Activated CD4-positive, alpha-beta T cell treated with anti-CD3 and anti-CD28 coated beads, Interleukin-10, Interleukin-2, amounts not matched to agents 100 ng/mL and 50 ng/mL, durations not matched to agents 16 hours and 8 hours (primary cell): Measurements from ENCODE around the gene TBX22.
"Not testable (repeated sequence)": the region's sequence is repeated elsewhere in the genome, so short reads cannot be mapped to it uniquely, and the experiment has no call there.

Experiments used
- DNase-seq: peaks from one replicate; pipeline ENCODE4 v3.0.0-alpha.2; 2020

Gene TBX22, protein sequence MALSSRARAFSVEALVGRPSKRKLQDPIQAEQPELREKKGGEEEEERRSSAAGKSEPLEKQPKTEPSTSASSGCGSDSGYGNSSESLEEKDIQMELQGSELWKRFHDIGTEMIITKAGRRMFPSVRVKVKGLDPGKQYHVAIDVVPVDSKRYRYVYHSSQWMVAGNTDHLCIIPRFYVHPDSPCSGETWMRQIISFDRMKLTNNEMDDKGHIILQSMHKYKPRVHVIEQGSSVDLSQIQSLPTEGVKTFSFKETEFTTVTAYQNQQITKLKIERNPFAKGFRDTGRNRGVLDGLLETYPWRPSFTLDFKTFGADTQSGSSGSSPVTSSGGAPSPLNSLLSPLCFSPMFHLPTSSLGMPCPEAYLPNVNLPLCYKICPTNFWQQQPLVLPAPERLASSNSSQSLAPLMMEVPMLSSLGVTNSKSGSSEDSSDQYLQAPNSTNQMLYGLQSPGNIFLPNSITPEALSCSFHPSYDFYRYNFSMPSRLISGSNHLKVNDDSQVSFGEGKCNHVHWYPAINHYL

DNA sequence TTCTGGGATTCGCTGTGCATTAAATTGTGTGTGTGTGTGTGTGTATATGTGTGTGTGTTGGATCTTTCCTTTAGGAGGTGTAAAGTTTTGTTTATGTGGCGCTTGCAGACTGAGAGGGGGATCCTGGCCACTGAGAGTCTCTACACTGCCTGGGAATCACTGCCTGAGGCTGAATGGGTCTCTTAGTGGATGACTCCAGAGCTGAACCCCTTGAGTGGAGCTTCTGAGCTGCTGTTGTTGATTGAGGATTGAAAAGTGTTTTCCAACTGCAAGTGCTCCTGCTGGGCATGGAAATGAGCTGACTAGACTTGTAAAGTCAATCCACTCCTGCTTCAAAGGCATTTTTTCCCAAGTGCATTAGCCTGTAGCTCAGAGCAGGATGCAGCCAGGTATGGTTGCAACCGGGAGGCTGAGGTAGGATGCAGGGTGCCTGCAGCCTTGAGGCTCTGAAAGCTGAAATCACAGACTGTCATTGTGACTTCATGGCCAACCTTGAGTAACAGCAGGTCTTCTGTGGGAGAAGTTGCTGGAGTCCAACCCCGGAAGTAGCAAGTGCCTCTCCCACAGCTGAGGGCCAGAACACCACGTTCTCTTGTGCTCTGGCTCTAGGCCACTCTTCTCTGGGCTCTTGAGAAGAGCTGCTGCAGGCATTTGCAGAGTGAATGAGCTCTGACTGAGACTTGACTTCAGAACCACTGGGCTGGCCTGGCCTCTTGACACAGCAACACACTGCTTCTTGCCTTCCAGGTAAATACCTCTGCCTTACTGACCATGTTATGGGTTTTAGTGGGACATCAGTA is at the start of gene TBX22:
TSS of gene TBX22 (plus strand) at position 613 of the 800 bp plus-strand sequence. CDS start 7,517 bp downstream, outside the sequence.
- no peak for DNase-seq

DNA sequence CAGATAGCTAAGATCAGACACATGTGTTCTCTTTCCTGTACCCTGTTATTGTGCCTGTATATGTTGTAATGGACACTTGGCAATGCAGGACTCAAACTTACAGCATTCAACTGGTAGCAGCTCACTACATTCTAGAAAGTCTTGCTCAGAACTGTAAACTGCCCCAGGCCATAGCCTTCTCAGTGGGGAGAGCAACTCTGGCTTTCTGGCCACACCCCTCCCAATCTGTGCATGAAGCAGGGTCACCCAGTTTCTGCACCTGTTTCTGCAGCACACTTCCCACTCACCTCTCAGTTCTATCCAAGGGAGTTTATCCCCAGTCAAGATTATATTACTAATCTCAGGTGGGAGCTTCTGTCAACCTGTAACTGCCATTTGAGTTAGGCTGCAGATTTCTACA is 38.9 kb upstream of the TBX22 start:
- DNase-seq, result no peak

DNA sequence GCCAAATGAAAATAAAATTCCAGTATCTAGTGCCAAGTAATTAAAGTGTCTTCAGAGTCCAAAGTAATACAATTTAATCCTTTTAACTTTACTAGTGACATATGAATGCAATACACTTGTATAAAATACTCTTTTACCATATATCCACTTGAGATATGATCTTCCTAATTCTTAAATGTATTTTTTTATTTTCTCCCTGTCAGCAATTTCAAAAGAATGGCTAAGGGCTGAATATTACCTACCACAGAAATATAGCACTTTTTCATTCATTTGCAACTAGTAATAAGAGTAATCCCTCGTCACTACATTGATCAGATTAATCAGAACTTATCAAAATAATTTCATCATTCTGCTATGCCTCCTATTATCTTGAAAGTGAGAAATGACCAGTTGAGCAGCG is 10.1 kb upstream of the TBX22 start:
- no peak for DNase-seq

DNA sequence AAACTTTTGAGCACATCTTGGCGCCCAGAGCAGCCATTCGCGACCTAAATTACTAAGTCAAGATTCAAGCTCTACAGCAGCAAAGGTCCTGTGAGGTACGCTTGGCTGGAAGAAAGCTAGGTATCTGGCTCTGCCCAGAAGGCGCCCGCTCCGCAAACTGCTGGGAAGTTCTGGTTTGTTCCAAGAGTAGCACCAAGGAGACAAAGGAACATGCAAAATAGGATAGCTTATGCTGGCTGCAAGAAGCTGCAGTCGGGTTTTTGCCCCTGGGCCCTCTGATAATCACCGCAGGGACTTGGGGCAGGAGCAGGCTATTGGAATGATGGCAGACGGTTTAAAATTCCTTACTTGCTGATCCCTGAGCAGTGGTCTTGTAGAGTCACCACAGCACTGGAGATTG is 3.0 kb upstream of the TBX22 start:
- DNase-seq, result no peak

DNA sequence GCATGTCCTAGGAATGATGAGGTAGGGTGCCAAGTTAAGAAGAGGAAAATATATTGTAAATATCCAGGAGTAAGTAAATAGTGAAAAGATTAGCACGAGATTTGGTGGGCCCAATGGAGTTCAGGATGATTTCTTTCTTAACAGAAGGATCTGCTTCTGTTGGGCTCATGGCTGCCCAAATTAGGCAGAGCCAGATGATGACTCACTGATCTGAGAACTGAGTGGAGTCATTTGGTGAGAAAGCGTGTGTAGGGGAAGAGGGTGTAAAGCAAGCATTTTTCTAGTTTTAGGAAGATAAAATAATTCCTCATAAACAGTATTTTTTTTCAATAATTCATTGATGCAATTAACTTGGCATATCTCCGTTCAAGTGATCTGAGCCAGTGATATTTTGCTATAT is 1.6 kb downstream of the TBX22 start:
- DNase-seq, result peak; percentile 3

DNA sequence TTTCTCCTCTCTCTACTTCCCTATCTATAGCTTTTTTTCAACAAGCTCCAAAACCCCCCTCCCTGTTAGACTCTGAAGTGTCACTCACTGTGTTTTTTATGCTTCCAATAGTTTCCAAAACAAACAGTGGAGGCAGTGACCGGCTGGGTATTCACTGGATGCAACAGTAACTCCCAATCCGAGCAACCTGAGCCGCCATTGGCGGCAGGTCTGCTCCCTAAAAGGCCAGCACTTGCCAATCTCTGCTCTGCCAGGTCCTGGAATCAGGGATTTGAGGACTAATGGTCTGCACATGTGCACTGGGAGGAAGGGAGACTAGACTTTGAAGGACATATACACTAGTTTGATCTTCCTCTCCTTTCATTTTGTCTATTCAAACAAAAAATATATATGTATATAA is 7.1 kb downstream of the TBX22 start:
- DNase-seq, result no peak

DNA sequence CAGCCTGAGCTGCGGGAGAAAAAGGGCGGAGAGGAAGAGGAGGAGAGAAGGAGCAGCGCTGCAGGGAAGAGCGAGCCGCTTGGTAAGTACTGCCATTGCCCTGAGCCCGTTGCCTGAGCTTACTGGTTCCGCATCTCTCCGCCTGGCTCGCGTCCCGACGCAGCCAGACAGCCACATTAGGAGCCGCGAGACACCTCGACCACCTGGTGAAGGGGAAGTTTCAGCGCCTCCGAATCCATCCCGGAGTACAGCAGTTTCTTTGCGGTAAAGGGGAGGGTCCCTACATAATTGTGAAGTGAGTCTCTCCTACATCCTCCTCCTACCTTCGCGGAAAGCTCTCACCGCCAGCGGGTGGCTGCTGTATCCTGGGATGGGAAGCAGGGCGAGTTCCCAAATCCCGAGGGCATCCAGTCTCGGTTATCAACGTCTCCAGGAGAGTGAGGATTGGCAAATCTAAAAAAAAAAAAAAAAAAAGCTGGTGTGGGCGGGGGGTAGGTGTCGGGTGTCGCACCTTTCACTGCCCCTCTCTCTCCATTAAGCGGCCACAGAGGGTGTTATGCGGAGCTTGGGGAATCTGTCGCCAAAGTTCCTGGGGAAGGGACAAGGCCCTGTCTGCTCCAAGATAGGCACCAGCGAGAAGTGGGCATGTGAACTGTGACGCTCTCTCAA is 7.9 kb downstream of the TBX22 start:
- no peak for DNase-seq

DNA sequence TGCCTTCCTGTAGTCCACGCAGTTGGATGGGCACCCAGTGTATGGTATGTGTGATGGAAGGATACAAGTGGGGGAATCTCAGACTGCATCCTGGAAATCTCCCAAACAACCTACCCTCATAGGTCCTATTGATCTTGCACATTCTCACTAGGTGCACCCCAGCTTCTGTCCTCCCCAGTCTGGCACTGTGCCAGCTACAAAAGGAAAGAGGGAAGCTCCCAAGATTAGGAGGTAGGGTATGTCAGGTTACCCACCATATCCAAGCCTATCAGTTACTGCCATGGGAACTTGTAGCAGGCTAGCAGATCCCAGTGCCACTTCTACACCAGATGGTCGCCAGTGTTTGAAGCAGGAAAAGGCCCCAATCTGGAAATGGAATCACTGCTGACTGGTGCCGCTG is 11.6 kb downstream of the TBX22 start:
- DNase-seq, result no peak

DNA sequence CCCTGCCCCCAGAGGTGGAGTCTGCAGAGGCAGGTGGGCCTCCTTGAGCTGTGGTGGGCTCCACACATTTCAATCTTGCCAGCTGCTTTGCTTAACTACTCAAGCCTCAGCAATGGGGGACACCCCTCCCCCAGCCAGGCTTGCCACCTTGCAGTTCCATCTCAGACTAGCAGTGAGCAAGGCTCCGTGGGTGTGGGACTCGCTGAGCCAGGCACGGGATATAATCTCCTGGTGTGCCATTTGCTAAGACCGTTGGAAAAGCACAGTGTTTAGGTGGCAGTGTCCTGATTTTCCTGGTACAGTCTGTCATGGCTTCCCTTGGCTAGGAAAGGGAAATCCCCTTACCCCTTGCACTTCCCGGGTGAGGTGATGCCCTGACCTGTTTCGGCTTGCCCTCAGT is 51.6 kb downstream of the TBX22 start:
- DNase-seq, result not testable (repeated sequence)

DNA sequence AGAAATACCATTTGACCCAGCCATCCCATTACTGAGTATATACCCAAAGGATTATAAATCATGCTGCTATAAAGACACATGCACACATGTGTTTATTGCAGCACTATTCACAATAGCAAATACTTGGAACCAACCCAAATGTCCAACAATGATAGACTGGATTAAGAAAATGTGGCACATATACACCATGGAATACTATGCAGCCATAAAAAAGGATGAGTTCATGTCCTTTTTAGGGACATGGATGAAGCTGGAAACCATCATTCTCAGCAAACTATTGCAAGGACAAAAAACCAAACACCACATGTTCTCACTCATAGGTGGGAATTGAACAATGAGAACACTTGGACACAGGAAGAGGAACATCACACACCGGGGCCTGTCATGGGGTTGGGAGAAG is 61.1 kb downstream of the TBX22 start:
- DNase-seq, result not testable (repeated sequence)
